Measurements from ENCODE around the gene LRRC46. TPM values are rescaled to one million over a fixed set of nuclear protein-coding genes. Genes with fewer than 3 reads are reported as not detected.

Gene LRRC46
- total RNA-seq, 2 experiments from 2014 or later: 0.38 to 0.67 TPM

DNA sequence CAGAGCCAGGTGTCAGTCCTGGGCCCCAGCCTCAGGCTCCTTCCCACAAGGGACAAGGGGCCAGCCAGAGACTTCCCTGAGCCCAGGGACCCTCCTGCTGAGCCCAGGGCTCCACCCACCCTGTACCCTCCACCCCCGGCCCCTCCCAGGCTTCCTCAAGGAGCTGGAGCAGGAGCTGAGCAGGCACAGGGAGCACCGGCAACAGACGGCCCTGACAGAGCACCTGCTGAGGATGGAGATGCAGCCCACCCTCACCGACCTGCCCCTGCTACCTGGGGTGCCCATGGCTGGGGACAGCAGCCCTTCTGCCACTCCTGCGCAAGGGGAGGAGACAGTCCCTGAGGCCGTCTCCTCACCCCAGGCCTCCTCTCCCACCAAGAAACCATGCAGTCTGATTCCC lies 5.1 kb downstream of the LRRC46 start:
- DNase-seq: no peak
- H3K4me1 Mint-ChIP-seq (ENCODE audit: low read depth): peaks cover 41% of the 10 kb centered on the region
- H3K4me3 Mint-ChIP-seq: no peak overlapping the region
- intact Hi-C loops (cut with micrococcal nuclease): no loop called here
- CTCF ChIA-PET: interaction anchor here (20.8 kb wide), 1 partner anchor 50 kb away, joined by 586 read pairs; the partner anchor contains the start of gene SP2
- ATAC-seq: no peak
- no peak for TF ChIP-seq CTCF (IDR thresholded peaks at IDR 0.05)
- no peak overlapping the region for H3K27ac Mint-ChIP-seq
- no peaks in the 10 kb centered on the region for H3K9me3 Mint-ChIP-seq
- POLR2A ChIA-PET: interaction anchor here (1.2 to 2.1 kb wide), 4 partner anchors 10 to 59 kb away, joined by 3 to 5 read pairs (median 4); partner anchors contain the start of gene SP2
- H3K27me3 Mint-ChIP-seq: no peaks in the 10 kb centered on the region
- no peaks in the 10 kb centered on the region for H3K36me3 Mint-ChIP-seq (ENCODE audit: low read depth)

- H3K4me3 Mint-ChIP-seq: no peak overlapping the region
- no peak for TF ChIP-seq CTCF (IDR thresholded peaks at IDR 0.05)
- ATAC-seq (no peak), DNase-seq (no peak)
- H3K4me1 Mint-ChIP-seq (ENCODE audit: low read depth): peaks cover 42% of the 10 kb centered on the region
- intact Hi-C loops (cut with micrococcal nuclease): no loop called here
- no peaks in the 10 kb centered on the region for H3K36me3 Mint-ChIP-seq (ENCODE audit: low read depth)
- H3K9me3 Mint-ChIP-seq: no peaks in the 10 kb centered on the region
- CTCF ChIA-PET: interaction anchor here (1.0 to 20.8 kb wide), 2 partner anchors 49 to 112 kb away, joined by 4 to 586 read pairs; partner anchors contain the start of gene SP2
- no peak overlapping the region for H3K27ac Mint-ChIP-seq
- POLR2A ChIA-PET: interaction anchor here (0.7 to 1.7 kb wide), 4 partner anchors 9 to 58 kb away, joined by 3 to 4 read pairs (median 3); no protein-coding TSS in a partner anchor
- no peaks in the 10 kb centered on the region for H3K27me3 Mint-ChIP-seq
Observed at GRCh38 chr17:47837401-47838039, 6.0 kb downstream of the LRRC46 start.

GRCh38 chr17:47838636-47839035 lies 7.2 kb downstream of the LRRC46 start:
- no peak overlapping the region for H3K4me3 Mint-ChIP-seq
- POLR2A ChIA-PET: interaction anchor here (1.3 to 2.3 kb wide), 2 partner anchors 46 to 57 kb away, joined by 5 to 7 read pairs; no protein-coding TSS in a partner anchor

GRCh38 chr17:47839071-47839470 lies 7.6 kb downstream of the LRRC46 start:
- Mint-ChIP-seq H3K4me1 (ENCODE audit: low read depth) (peaks cover 42% of the 10 kb centered on the region), H3K27me3 (peaks cover 3% of the 10 kb centered on the region), H3K9me3 (no peaks in the 10 kb centered on the region), H3K36me3 (ENCODE audit: low read depth) (no peaks in the 10 kb centered on the region), H3K4me3 (no peak overlapping the region), H3K27ac (no peak overlapping the region)
- ChIA-PET POLR2A (interaction anchor here (1.3 to 2.3 kb wide), 2 partner anchors 45 to 56 kb away, joined by 5 to 7 read pairs; no protein-coding TSS in a partner anchor), CTCF (interaction anchor here (2.9 to 20.8 kb wide), 2 partner anchors 8 to 48 kb away, joined by 25 to 586 read pairs; partner anchors contain the start of genes LRRC46, MRPL10 and SP2)
- intact Hi-C loops (cut with micrococcal nuclease): no loop called here
- DNase-seq: no peak
- no peak for ATAC-seq
- TF ChIP-seq CTCF (IDR thresholded peaks at IDR 0.05): no peak

More at GRCh38 chr17:47838636-47839035, 7.2 kb downstream of the LRRC46 start:
- ATAC-seq (no peak), DNase-seq (no peak)
- no peaks in the 10 kb centered on the region for H3K36me3 Mint-ChIP-seq (ENCODE audit: low read depth)
- H3K27me3 Mint-ChIP-seq: peaks cover under 1% of the 10 kb centered on the region
- TF ChIP-seq CTCF (IDR thresholded peaks at IDR 0.05): no peak
- CTCF ChIA-PET: interaction anchor here (20.8 kb wide), 1 partner anchor 48 kb away, joined by 586 read pairs; the partner anchor contains the start of gene SP2
- intact Hi-C loops (cut with micrococcal nuclease): no loop called here
- H3K27ac Mint-ChIP-seq: no peak overlapping the region
- no peaks in the 10 kb centered on the region for H3K9me3 Mint-ChIP-seq
- peaks cover 46% of the 10 kb centered on the region for H3K4me1 Mint-ChIP-seq (ENCODE audit: low read depth)

All from activated CD8-positive, alpha-beta T cell treated with anti-CD3 and anti-CD28 coated beads for 36 hours (primary cell).